ENCODE measurements around the gene PLB1.

The PLB1 gene

GRCh38 chr2:28658369-28658768 lies 162.5 kb downstream of the PLB1 start:
- no peak for TF ChIP-seq EZH2 (IDR thresholded peaks at IDR 0.05; ENCODE audit: borderline replicate concordance, low read length)
- no peak for TF ChIP-seq CTCF (IDR thresholded peaks at IDR 0.05; ENCODE audit: low read length)
- H3K9ac ChIP-seq (ENCODE audit: low read length) = no peak overlapping the region
- no peak overlapping the region for H2AFZ ChIP-seq (ENCODE audit: low read length)
- peaks cover 4% of the 10 kb centered on the region; the same call in 1 of the 2 replicates for H3K27me3 ChIP-seq (ENCODE audit: insufficient read depth, low read length)
- no peaks in the 10 kb centered on the region for H3K9me3 ChIP-seq (ENCODE audit: low read length)
- H3K4me1 ChIP-seq (ENCODE audit: insufficient read depth, low read length, severe bottlenecking) = no peaks in the 10 kb centered on the region
- no peaks in the 10 kb centered on the region for H3F3A ChIP-seq (ENCODE audit: insufficient read depth, low read length)
- no peaks in the 10 kb centered on the region for H3K79me2 ChIP-seq (ENCODE audit: insufficient read depth, low read length)
- no peak overlapping the region for H3K27ac ChIP-seq (ENCODE audit: low read depth, low read length, poor library complexity, severe bottlenecking)
- no peaks in the 10 kb centered on the region for H3K9me2 ChIP-seq (ENCODE audit: low read depth, low read length)
- H3K4me3 ChIP-seq (ENCODE audit: low read depth, low read length, poor library complexity, severe bottlenecking) = no peak overlapping the region
- no peaks in the 10 kb centered on the region for H4K20me1 ChIP-seq (ENCODE audit: insufficient read depth, low read length)
- H3K36me3 ChIP-seq (ENCODE audit: insufficient read depth, low read length) = no peaks in the 10 kb centered on the region; the same call in 1 of the 2 replicates
- no peak overlapping the region for H3K4me2 ChIP-seq (ENCODE audit: low read length)

- Histone ChIP-seq H3K4me1 (ENCODE audit: insufficient read depth, low read length, severe bottlenecking) (no peaks in the 10 kb centered on the region), H3K4me3 (ENCODE audit: low read depth, low read length, poor library complexity, severe bottlenecking) (no peak overlapping the region), H3K79me2 (ENCODE audit: insufficient read depth, low read length) (no peaks in the 10 kb centered on the region)
Observed at GRCh38 chr2:28659127-28659526, 163.3 kb downstream of the PLB1 start.

GRCh38 chr2:28661589-28662001 lies 165.7 kb downstream of the PLB1 start:
- no peak overlapping the region for H3K4me2 ChIP-seq (ENCODE audit: low read length)
- no peak overlapping the region for H3K27ac ChIP-seq (ENCODE audit: low read depth, low read length, poor library complexity, severe bottlenecking)
- H3K9ac ChIP-seq (ENCODE audit: low read length) = no peak overlapping the region
- H4K20me1 ChIP-seq (ENCODE audit: insufficient read depth, low read length) = no peaks in the 10 kb centered on the region
- H2AFZ ChIP-seq (ENCODE audit: low read length) = no peak overlapping the region
- H3K36me3 ChIP-seq (ENCODE audit: insufficient read depth, low read length) = no peaks in the 10 kb centered on the region; the same call in 1 of the 2 replicates
- H3K9me3 ChIP-seq (ENCODE audit: low read length) = no peaks in the 10 kb centered on the region
- TF ChIP-seq CTCF (IDR thresholded peaks at IDR 0.05; ENCODE audit: low read length) = no peak
- no peak overlapping the region for H3K4me3 ChIP-seq (ENCODE audit: low read depth, low read length, poor library complexity, severe bottlenecking)
- peaks cover 9% of the 10 kb centered on the region; the same call in 1 of the 2 replicates for H3K27me3 ChIP-seq (ENCODE audit: insufficient read depth, low read length)
- no peaks in the 10 kb centered on the region for H3F3A ChIP-seq (ENCODE audit: insufficient read depth, low read length)
- no peaks in the 10 kb centered on the region for H3K79me2 ChIP-seq (ENCODE audit: insufficient read depth, low read length)
- H3K4me1 ChIP-seq (ENCODE audit: insufficient read depth, low read length, severe bottlenecking) = no peaks in the 10 kb centered on the region
- no peaks in the 10 kb centered on the region for H3K9me2 ChIP-seq (ENCODE audit: low read depth, low read length)

More at GRCh38 chr2:28659127-28659526, 163.3 kb downstream of the PLB1 start:
- Histone ChIP-seq H3K27me3 (ENCODE audit: insufficient read depth, low read length) (peaks cover 4% of the 10 kb centered on the region; the same call in 1 of the 2 replicates), H3K4me2 (ENCODE audit: low read length) (no peak overlapping the region), H3K36me3 (ENCODE audit: insufficient read depth, low read length) (no peaks in the 10 kb centered on the region; the same call in 1 of the 2 replicates), H3K9me3 (ENCODE audit: low read length) (no peaks in the 10 kb centered on the region), H2AFZ (ENCODE audit: low read length) (no peak overlapping the region), H3K9ac (ENCODE audit: low read length) (no peak overlapping the region), H3F3A (ENCODE audit: insufficient read depth, low read length) (no peaks in the 10 kb centered on the region), H3K27ac (ENCODE audit: low read depth, low read length, poor library complexity, severe bottlenecking) (no peak overlapping the region), H4K20me1 (ENCODE audit: insufficient read depth, low read length) (no peaks in the 10 kb centered on the region), H3K9me2 (ENCODE audit: low read depth, low read length) (no peaks in the 10 kb centered on the region)
- TF ChIP-seq CTCF (IDR thresholded peaks at IDR 0.05; ENCODE audit: low read length) = no peak
- TF ChIP-seq EZH2 (IDR thresholded peaks at IDR 0.05; ENCODE audit: borderline replicate concordance, low read length) = no peak

Data from OCI-LY1 (cell line).